BE2C (cell line): Measurements from ENCODE around the gene NEDD9.

ENCODE experiments used
- DNase-seq: peaks from one replicate; pipeline ENCODE4 v3.0.0-alpha.2; 2020
- H3K27me3 ChIP-seq: fragments of 250-450 bp; sonication (Bioruptor Pico); 2 replicates; pipeline ENCODE4 v1.5.1; 2020; ENCODE audit warnings: mild to moderate bottlenecking
- H3K36me3 ChIP-seq: fragments of 250-450 bp; sonication (Bioruptor Pico); 2 replicates; pipeline ENCODE4 v1.5.1; 2020; ENCODE audit warnings: mild to moderate bottlenecking
- H3K4me1 ChIP-seq: fragments of 250-450 bp; sonication (Bioruptor Pico); 2 replicates; pipeline ENCODE4 v1.5.1; 2020
- H3K4me3 ChIP-seq: 2 replicates; pipeline ENCODE4 v1.5.1; 2011; ENCODE audit warnings: low read depth, low read length
- H3K9me3 ChIP-seq: fragments of 250-450 bp; sonication (Bioruptor Pico); 2 replicates; pipeline ENCODE4 v1.5.1; 2020
- CTCF ChIP-seq: IDR thresholded peaks from 2 replicates; pipeline ENCODE4 v1.5.1; 2012; ENCODE audit warnings: mild to moderate bottlenecking, low read depth, low read length

The NEDD9 gene

GRCh38 chr6:11244387-11245126 is 12.1 kb upstream of the NEDD9 start:
- no peaks in the 10 kb centered on the region for H3K4me1 ChIP-seq
- no peaks in the 10 kb centered on the region for H3K27me3 ChIP-seq
- H3K36me3 ChIP-seq: no peaks in the 10 kb centered on the region
- H3K9me3 ChIP-seq: no peaks in the 10 kb centered on the region; the same call in 1 of the 2 replicates
- H3K4me3 ChIP-seq: no peak overlapping the region
- DNase-seq: no peak
- TF ChIP-seq CTCF: no peak

GRCh38 chr6:11243861-11244260 is 11.4 kb upstream of the NEDD9 start:
- Histone ChIP-seq H3K36me3 (no peaks in the 10 kb centered on the region), H3K9me3 (no peaks in the 10 kb centered on the region; the same call in 1 of the 2 replicates), H3K27me3 (no peaks in the 10 kb centered on the region), H3K4me3 (no peak overlapping the region), H3K4me1 (no peaks in the 10 kb centered on the region)
- no peak for DNase-seq
- no peak for TF ChIP-seq CTCF

GRCh38 chr6:11242711-11243110 is 10.2 kb upstream of the NEDD9 start:
- DNase-seq: no peak
- no peaks in the 10 kb centered on the region for H3K36me3 ChIP-seq
- no peaks in the 10 kb centered on the region for H3K9me3 ChIP-seq
- H3K27me3 ChIP-seq: no peaks in the 10 kb centered on the region
- no peak overlapping the region for H3K4me3 ChIP-seq
- no peak for TF ChIP-seq CTCF
- no peaks in the 10 kb centered on the region for H3K4me1 ChIP-seq

- no peaks in the 10 kb centered on the region for H3K4me1 ChIP-seq
- H3K4me3 ChIP-seq: no peak overlapping the region
- H3K36me3 ChIP-seq: no peaks in the 10 kb centered on the region
- DNase-seq: no peak
- H3K9me3 ChIP-seq: no peaks in the 10 kb centered on the region
- no peaks in the 10 kb centered on the region for H3K27me3 ChIP-seq
- TF ChIP-seq CTCF: no peak
Observed at GRCh38 chr6:11241793-11242201, 9.3 kb upstream of the NEDD9 start.

- no peaks in the 10 kb centered on the region for H3K36me3 ChIP-seq
- H3K9me3 ChIP-seq: no peaks in the 10 kb centered on the region
- no peak for DNase-seq
- TF ChIP-seq CTCF: no peak
- H3K4me3 ChIP-seq: no peak overlapping the region
- H3K27me3 ChIP-seq: no peaks in the 10 kb centered on the region
- no peaks in the 10 kb centered on the region for H3K4me1 ChIP-seq
Observed at GRCh38 chr6:11241154-11241792, 8.8 kb upstream of the NEDD9 start.

GRCh38 chr6:11237956-11238355 is 5.5 kb upstream of the NEDD9 start:
- no peaks in the 10 kb centered on the region for H3K36me3 ChIP-seq
- TF ChIP-seq CTCF: no peak
- H3K9me3 ChIP-seq: no peaks in the 10 kb centered on the region
- no peak for DNase-seq
- no peak overlapping the region for H3K4me3 ChIP-seq
- no peaks in the 10 kb centered on the region for H3K4me1 ChIP-seq
- H3K27me3 ChIP-seq: no peaks in the 10 kb centered on the region
